NCI-H446 (cell line): ENCODE measurements around the gene APBB1IP.
"Not testable (repeated sequence)": the region's sequence is repeated elsewhere in the genome, so short reads cannot be mapped to it uniquely, and the experiment has no call there.

Source experiments
- DNase-seq, 2 experiments: peaks; one replicate each; lab custom pipeline; 2025; lab: John Stamatoyannopoulos, UW

APBB1IP gene

DNA sequence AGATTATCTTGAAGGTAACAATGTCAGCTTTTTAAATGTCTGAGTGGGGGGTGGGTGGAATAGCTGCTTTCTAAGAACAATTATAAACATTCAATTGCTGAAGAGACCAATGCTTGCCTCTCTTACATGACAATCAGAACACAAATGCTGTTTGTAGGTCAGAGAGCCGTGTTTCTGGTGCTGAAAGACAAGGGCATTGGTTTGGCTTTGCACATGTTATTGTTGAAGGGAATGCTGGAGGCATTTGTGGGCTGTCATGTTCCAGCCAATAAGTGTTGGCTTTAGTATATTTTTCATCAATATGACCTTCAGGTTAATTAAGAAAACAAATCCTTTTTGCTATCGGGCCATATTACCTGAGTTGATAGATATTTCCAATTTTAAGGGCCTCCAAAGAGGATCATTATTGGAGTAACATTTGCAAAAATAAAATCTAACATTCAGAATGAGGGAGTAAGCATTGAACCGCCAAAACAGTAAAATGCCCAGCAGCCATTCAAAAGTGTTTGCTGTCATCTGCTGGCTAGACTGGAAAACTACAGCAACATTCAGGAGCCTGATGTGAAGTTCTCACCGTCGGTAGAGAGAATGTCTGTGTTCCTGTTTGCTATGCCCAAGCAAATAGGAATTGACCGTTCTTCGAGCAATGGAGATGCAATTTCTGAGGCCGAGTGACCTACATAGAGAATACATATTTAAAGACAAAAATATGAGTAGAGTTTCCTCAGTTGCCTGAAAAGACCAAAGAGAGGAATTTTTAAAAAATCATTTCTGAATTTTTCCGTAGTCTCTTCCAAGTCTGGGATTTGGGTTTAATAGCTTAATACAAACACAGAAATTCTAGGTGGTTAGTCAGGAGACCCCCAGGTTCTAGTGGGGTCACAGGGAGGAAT lies 118.9 kb downstream of the APBB1IP start:
- DNase-seq, result peak; percentile 2 to 34

DNA sequence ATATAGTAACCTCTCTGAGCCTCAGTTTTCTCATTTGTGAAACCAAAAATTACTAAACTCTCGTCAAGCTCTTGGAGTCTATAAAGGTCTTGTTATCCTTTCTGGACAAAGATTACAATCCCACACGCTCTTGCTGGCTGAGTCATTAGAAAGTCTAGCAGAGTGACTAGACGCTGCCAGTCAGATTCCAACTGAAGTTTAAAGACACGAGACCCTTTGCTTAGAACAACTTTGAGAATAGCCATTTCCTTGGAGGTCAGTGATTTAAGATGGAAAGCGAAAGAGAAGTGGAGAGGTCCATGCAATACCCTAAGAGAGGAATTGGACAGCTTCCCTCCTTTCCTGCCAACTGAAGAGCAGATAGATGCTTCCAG lies 119.5 kb downstream of the APBB1IP start:
- DNase-seq, result no peak

DNA sequence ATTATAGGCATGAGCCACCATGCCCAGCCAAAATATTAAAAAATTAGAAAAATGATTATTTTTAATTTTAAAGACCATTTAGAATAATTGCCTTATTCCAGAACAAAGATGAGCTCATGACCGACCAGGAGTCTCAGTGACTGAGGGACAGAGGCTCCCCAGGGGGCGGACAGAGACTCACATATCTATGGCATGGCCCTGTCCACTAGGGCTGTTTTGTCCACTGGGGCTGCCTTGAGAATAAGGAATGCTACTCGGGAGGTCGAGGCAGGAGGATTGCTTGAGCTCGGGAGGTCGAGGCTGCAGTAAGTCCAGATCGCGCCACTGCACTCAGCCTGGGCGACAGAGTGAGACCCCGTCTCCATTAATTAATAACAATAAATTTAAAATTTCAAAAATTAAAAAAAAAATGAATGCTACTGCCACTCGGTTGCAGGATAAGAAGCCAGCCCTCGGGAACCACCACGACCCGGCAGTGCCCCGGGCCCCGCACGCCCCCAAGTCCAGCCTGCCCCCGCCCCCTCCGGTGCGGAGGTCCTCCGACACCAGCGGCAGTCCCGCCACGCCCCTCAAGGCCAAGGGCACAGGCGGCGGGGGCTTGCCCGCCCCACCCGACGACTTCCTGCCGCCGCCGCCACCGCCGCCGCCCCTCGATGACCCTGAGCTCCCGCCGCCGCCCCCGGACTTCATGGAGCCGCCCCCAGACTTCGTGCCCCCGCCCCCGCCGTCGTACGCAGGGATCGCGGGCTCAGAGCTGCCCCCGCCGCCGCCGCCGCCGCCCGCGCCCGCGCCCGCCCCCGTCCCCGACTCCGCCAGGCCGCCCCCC lies 128.6 kb downstream of the APBB1IP start:
- DNase-seq, result no peak

DNA sequence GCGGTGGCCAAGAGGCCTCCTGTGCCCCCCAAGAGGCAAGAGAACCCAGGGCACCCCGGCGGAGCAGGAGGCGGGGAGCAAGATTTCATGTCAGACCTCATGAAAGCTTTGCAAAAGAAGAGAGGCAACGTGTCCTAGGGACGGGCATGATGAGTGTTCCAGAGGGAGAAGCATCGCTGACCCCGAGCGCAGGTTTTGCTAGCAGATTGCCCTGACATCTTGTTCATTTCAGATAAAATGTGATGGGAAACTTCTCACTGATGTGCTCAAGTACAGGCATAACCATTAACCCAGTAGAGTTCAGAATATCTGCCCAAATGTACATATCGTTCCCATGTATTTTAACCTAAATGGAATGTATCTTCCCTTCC lies 129.2 kb downstream of the APBB1IP start:
- DNase-seq, result no peak

DNA sequence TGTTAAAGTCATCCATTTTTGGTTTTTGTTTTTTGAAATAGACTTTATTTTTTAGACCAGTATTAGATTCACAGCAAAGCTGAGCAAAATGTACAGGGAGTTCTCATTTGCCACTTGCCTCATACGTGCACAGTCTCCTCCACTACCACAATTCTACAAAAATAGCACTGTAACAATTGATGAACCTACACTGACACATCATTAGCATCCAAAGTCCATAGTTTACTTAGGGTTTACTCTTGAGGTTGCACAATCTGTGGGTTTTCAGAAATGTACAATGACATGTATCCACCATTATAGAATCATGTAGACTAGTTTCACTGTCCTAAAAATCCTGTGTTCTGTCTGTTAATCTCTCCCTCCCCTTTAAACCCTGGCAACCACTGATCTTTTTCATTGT lies 133.5 kb downstream of the APBB1IP start:
- no peak for DNase-seq

DNA sequence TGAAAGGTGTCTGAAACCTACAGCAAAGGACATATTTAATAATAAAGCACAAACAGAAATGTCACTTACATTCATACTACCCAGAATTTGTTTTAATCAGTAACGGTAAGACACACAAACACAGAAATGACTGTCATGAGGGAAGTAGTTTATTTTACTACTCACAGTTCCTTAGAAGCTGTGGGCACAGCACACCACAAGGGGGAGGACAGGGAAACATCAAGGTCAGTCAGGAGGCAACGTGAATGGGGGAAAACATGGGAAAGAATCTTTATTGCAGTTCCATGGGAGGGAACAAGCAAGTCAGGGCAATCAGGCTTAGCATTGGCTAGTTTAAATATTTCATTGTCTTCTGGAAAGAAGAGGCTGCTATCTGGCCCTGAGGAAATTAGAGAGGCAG lies 135.5 kb downstream of the APBB1IP start:
- DNase-seq, result no peak

DNA sequence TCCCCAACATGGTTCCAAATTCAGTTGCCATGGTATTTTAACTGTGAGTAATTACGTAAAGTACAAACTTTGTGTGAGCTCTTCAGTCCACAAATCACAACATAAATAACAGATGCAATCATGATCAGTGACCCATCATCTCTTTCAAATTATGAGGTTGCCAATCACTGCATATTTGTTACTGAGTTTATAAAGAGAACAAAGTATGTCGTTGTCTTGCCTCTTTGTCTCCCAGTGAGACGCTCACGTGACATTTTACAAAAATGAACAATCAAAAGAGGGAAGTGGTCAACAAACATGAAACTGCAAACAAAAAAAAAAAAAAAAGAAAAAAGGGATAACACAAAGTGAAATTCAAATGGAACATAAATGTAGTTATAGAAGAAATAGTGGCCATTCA lies 136.6 kb downstream of the APBB1IP start:
- no peak for DNase-seq

DNA sequence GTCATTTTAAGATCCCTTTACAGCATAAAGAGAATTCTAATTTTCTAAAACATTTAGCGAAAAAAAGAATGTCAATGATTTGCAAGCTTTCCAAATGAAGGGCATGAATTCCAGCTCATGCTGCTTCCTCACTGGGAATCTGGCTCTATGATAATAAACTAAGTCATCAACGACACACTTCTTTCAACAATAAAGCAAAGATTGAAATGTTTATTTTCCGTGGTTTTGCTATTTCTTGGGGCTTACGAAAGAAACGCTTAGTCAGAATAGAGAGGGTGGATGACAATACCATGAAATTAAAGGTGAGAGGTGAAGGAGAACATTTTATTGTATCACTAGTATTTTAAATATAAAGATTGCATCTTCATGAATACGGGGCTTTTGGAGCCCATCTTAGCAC lies 140.2 kb downstream of the APBB1IP start:
- DNase-seq, result not testable (repeated sequence)

DNA sequence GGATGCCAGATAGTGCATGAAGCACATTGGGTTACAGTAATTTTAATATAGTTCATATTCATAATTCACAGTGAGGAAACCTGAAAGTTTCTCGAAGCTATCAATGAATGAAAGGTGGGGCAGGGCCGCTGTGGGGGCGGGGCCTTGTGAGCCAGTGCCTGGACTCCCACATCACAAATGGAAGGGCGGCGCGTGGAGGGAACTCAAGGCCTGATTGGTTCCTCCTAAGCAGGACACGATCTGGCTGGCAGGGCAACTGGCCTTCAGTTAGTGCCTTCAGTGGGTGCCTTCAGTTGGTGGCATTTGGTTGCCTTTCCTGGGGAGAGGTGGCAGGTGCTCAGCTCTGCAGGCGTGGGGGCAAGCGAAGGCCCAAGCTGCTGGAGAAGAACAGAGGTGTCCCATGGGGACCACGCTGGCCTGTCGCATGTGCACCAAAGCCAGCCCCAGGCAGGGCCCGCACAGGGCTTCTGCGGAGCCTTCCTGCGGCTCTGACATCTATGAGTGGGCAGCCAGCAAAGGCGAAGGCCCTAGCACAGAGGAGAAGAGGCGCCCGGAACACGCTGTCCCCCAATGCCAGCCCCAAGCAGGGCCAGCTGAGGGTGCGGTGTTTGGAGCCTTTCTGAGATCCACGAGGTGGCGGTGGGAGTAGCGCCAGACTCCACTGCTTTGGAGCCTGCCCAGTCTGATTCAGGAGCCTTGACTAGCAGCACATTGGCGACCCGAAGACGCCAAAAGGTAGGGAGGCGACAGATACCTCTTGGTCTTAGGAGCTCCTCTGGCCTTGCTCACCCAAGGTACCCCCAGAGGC lies 141.3 kb downstream of the APBB1IP start:
- DNase-seq, result no peak

DNA sequence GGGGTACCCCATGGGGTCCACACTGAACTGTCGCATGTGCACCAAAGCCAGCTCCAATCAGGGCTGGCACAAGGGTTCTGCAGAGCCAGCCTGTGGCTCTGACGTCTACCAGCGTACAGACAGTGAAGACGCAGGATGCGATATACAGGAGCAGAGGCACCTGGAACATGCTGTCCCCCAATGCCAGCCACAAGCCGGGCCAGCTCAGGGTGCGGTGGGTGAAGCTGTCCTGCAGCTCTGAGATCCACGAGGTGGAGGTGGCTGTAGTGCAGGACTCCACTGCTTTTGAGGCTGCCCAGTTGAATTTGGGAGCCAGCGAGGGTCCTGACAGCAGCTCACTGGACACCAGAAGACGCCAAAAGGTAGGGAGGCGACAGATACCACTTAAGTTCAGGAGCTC lies 148.1 kb downstream of the APBB1IP start:
- DNase-seq, result no peak

DNA sequence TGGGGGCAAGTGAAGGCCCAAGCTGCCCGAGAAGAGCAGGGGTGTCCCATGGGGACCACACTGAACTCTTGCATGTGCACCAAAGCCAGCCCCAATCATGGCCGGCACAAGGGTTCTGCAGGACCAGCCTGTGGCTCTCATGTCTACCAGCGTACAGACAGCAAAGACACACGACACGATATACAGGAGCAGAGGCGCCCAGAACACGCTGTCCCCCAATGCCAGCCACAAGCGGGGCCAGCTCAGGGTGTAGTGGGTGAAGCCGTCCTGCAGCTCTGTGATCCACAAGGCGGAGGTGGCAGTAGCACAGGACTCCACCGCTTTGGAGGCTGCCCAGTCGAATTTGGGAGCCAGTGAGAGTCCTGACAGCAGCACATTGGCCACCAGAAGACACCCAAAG lies 150.5 kb downstream of the APBB1IP start:
- DNase-seq, result no peak

DNA sequence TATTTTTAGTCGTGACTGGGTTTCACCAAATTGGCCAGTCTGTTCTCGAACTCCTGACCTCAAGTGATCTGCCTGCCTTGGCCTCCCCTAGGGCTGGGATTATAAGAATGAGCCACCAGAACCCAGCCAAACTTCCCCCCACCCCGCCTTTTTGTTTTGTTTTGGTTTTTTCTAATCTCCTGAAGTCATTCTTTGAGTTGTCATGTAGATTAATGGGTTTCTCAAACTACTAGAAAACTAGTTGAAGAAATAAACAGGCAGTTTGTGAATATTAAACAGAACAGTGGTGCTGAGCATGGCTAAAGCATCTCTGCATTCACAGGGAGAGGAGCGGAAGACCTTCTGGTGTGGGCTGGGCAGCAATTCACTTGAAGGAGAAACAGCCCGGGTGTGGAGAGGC lies 151.7 kb downstream of the APBB1IP start:
- not testable (repeated sequence) for DNase-seq

DNA sequence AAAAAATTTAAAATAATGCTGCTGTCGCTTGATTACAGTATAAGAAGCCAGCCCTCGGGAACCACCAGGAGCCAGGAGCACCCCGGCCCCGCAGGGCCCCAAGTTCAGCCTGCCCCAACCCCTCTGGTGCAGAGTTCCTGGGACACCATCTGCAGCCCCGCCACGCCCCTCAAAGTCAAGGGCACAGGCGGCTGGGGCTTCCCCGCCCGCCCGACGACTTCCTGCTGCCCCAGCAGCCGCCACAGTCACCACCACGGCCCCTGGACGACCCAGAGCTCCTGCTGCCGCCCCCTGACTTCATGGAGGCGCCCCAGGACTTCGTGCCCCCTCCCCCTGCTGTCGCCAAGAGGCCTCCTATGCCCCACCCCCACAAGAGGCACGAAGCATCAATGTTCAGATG lies 155.8 kb downstream of the APBB1IP start:
- DNase-seq, result no peak

DNA sequence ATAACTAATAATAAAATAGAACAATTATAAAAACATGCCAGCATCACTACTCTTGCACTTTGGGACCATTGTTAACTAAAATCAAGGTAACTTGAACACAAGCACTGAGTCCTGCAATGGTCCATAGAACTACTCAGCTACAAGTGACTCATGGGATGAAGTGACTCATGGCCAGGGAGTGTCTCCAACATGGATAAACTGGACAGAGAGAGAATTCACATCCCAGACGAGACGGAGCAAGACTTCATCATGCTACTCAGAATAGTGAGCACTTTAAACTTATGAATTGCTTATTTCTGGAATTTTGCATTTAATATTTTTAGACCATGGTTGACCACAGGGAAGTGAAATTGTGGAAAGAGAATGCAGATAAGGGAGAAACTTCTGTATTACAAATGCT lies 165.1 kb downstream of the APBB1IP start:
- DNase-seq, result not testable (repeated sequence)

DNA sequence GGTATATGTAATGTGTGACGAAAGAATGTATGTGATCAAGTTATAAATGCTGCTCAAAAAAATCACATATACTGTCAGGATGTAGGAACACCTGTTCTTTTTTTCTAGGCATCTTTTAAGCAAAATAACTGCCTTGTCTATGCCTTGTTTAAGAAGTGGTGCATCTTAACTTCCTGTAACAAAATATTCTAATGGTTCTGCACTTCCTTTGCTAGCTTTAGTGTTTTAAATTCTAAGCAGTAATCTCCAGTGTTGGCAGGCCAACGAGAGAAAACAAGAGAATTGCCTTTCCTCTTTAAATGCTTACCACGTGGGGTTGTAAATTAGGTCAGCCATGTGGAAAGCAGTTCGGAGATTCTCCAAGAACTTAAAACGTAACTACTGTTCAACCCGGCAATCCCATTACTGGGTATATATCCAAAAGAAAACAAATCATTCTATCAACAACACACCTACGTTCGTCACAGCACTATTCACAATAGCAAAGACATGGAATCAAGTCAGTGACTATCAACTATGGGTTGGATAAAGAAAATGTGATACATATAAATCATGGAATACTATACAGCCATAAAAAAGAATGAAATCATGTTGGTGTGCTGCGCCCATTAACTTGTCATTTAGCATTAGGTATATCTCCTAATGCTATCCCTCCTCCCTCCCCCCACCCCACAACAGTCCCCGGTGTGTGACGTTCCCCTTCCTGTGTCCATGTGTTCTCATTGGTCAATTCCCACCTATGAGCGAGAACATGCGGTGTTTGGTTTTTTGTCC lies 166.4 kb downstream of the APBB1IP start:
- DNase-seq, result not testable (repeated sequence)

DNA sequence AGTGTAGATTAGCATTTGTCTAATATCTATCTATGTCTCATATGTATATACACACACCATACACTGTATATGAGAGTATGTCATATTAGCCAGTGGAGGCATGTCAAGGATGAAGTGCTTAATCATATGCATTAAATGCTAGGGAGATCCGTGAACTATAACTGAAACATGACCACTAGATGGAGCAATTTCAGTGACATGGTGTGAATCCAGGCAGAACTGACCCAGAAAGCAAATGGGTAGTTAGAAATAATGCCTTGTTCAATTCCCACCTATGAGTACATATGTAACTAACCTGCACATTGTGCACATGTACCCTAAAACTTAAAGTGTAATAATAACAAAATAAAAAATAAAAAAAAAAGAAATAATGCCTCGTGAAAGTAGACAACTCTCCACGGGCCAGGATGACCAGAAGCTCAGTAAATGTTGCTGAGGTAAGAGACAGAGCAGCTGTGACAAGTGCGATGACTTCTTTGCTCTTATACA lies 168.3 kb downstream of the APBB1IP start:
- DNase-seq, result peak; percentile 9 to 29

DNA sequence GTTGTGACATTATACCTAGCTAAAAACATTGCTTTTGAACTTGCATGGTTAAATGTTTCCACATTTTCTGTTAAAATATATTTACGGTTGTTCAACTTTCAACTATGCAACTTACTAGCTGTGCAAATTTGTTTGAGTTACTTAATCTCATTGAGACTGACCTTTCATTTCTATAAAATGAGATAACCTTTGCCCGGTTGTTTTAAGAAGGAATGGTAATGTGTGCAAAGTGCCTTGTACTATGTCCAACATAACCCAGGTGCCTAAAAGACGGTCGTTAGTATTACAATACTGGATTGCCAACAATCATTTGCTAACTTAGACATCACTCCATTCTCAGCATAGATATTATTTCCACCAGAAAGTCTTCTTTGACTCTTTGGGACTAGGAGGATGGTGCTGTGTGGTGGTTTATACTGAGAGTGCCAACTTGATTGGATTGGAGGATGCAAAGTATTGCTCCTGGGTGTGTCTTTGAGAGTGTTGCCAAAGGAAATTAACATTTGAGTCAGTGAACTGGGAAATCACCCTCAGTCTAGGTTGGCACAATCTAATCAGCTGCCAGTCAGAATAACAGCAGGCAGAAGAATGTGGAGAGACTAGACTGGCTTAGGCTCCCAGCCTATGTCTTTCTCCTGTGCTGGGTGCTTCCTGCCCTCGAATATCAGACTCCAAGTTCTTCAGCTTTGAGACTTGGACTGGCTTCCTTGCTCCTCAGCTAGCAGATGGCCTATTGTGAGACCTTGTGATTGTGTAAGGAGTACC lies 174.2 kb downstream of the APBB1IP start:
- DNase-seq, result no peak
